Measurements from ENCODE around the gene PSEN1.

PSEN1 gene

GRCh38 chr14:73241481-73242165 is 105.3 kb downstream of the PSEN1 start:
- no peak for DNase-seq

GRCh38 chr14:73242357-73242901 is 106.1 kb downstream of the PSEN1 start:
- DNase-seq = no peak

- no peak for DNase-seq
Measured at GRCh38 chr14:73243341-73243740, 107.0 kb downstream of the PSEN1 start.

GRCh38 chr14:73243748-73244147 is 107.4 kb downstream of the PSEN1 start:
- DNase-seq = no peak

- no peak for DNase-seq
Measured at GRCh38 chr14:73244541-73245290, 108.4 kb downstream of the PSEN1 start.

- peak; percentile 23 for DNase-seq
Measured at GRCh38 chr14:73245480-73246325, 109.4 kb downstream of the PSEN1 start.

- DNase-seq = no peak
Measured at GRCh38 chr14:73246387-73247150, 110.3 kb downstream of the PSEN1 start.

GRCh38 chr14:73248108-73248868 is 112.0 kb downstream of the PSEN1 start:
- DNase-seq = no peak

GRCh38 chr14:73249108-73249507 is 112.8 kb downstream of the PSEN1 start:
- no peak for DNase-seq

GRCh38 chr14:73249564-73250316 is 113.4 kb downstream of the PSEN1 start:
- no peak for DNase-seq

- DNase-seq = no peak
Measured at GRCh38 chr14:73250317-73250713, 114.0 kb downstream of the PSEN1 start.

GRCh38 chr14:73250781-73251500 is 114.6 kb downstream of the PSEN1 start:
- DNase-seq = no peak

GRCh38 chr14:73251516-73252215 is 115.4 kb downstream of the PSEN1 start:
- no peak for DNase-seq

GRCh38 chr14:73252491-73253322 is 116.4 kb downstream of the PSEN1 start:
- no peak for DNase-seq

- no peak for DNase-seq
Measured at GRCh38 chr14:73253323-73253610, 117.0 kb downstream of the PSEN1 start.

GRCh38 chr14:73253721-73254120 is 117.4 kb downstream of the PSEN1 start:
- DNase-seq = no peak

GRCh38 chr14:73254247-73255004 is 118.1 kb downstream of the PSEN1 start:
- DNase-seq = no peak

GRCh38 chr14:73255005-73255400 is 118.7 kb downstream of the PSEN1 start:
- DNase-seq = no peak
